Endothelial cell of umbilical vein (primary cell): Measurements from ENCODE around the gene ARHGDIA. TPM values are rescaled to one million over a fixed set of nuclear protein-coding genes. Genes with fewer than 3 reads are reported as not detected.

Experiments
- BruUV-seq: library from RNA; stranded (reverse); fragments of 400-500 nt; replicated peaks from 2 replicates; lab custom pipeline; 2021; lab: Mats Ljungman, UMichigan
- CTCF ChIA-PET: fragments of 300-600, 350-600 bp; sonication (Branson Sonifier 250); formaldehyde crosslinking; loops from one replicate; lab custom pipeline; 2021; ENCODE audit warnings: antibody characterized with exemption, inconsistent platforms; lab: Charles Lee
- POLR2A ChIA-PET: fragments of 300-600, 350-600 bp; sonication (Branson Sonifier 250); formaldehyde crosslinking; loops from one replicate; lab custom pipeline; 2021; ENCODE audit warnings: antibody characterized with exemption, inconsistent platforms; lab: Charles Lee
- DNase-seq: peaks from one replicate; pipeline ENCODE4 v3.0.0-alpha.2; 2011; ENCODE audit warnings: low read depth, low spot score
- FAIRE-seq: peaks from 2 replicates; lab custom pipeline; 2011; peaks lifted over from hg19 to GRCh38; lab: Jason Lieb, UNC
- H2AFZ ChIP-seq: 2 replicates; pipeline ENCODE4 v1.6.0; 2012; ENCODE audit warnings: low read depth, low read length, control low read depth, inconsistent platforms
- H3K27ac ChIP-seq: 2 replicates; pipeline ENCODE4 v1.5.1; 2011; ENCODE audit warnings: low read depth, mild to moderate bottlenecking, control low read depth, low read length, moderate library complexity; ENCODE audit not compliant: insufficient read depth
- H3K27me3 ChIP-seq, 2 experiments: 2 replicates each; pipeline versions ENCODE4 v1.6.0 to v1.6.1; 2011; ENCODE audit warnings: low read length in 2 of 2, mixed read lengths in 1 of 2; ENCODE audit not compliant: control insufficient read depth in 2 of 2, insufficient read depth in 2 of 2
- H3K36me3 ChIP-seq, 2 experiments: 2 replicates in 1 of 2; 3 replicates in 1 of 2; pipeline ENCODE4 v1.5.1; 2011; ENCODE audit warnings: low read length in 2 of 2, mild to moderate bottlenecking in 1 of 2, moderate library complexity in 1 of 2; ENCODE audit not compliant: control insufficient read depth in 2 of 2, insufficient read depth in 2 of 2; ENCODE audit errors: extremely low read depth in 1 of 2
- H3K4me1 ChIP-seq: 3 replicates; pipeline ENCODE4 v1.5.1; 2011; ENCODE audit warnings: mild to moderate bottlenecking, low read length; ENCODE audit not compliant: control insufficient read depth, insufficient read depth; ENCODE audit errors: extremely low read depth
- H3K4me2 ChIP-seq: 2 replicates; pipeline ENCODE4 v1.6.1; 2011; ENCODE audit warnings: low read length, control low read depth, mixed read lengths; ENCODE audit not compliant: insufficient read depth
- H3K4me3 ChIP-seq, 3 experiments: fragments of 200-600 bp in 1 of 3; sonication (generic), shearing (Covaris generic) in 1 of 3; replicated peaks in 1 of 3; 2 replicates each; pipeline ENCODE4 v1.5.1; 2011 to 2016; ENCODE audit warnings: control low read depth in 3 of 3, low read length in 3 of 3, mild to moderate bottlenecking in 2 of 3, inconsistent platforms in 1 of 3, low read depth in 1 of 3, moderate library complexity in 1 of 3; ENCODE audit not compliant: insufficient read depth in 1 of 3
- H3K79me2 ChIP-seq: 2 replicates; pipeline ENCODE4 v1.6.0; 2012; ENCODE audit warnings: low read length, inconsistent platforms; ENCODE audit not compliant: control insufficient read depth, insufficient read depth
- H3K9ac ChIP-seq: replicated peaks from 2 replicates; pipeline ENCODE3; 2011; ENCODE audit warnings: low read length, control low read depth; ENCODE audit not compliant: insufficient read depth; ENCODE audit errors: extremely low read depth
- H3K9me1 ChIP-seq: replicated peaks from 3 replicates; pipeline ENCODE4 v1.6.0; 2011; ENCODE audit warnings: mild to moderate bottlenecking, low read length; ENCODE audit not compliant: control insufficient read depth, insufficient read depth; ENCODE audit errors: extremely low read depth
- H3K9me3 ChIP-seq: replicated peaks from 2 replicates; pipeline ENCODE4 v1.5.1; 2012; ENCODE audit warnings: low read length, inconsistent platforms; ENCODE audit not compliant: control insufficient read depth, insufficient read depth
- H4K20me1 ChIP-seq: replicated peaks from 2 replicates; pipeline ENCODE3; 2011; ENCODE audit warnings: mild to moderate bottlenecking, low read length; ENCODE audit not compliant: control insufficient read depth, insufficient read depth; ENCODE audit errors: extremely low read depth
- EZH2 ChIP-seq: IDR thresholded peaks from 2 replicates; pipeline ENCODE4 v1.6.1; 2012; ENCODE audit warnings: borderline replicate concordance, low read depth, mild to moderate bottlenecking, moderate library complexity, low read length, inconsistent platforms; ENCODE audit not compliant: severe bottlenecking
- GATA2 ChIP-seq: IDR thresholded peaks from 2 replicates; pipeline ENCODE4 v1.7.0; 2011; ENCODE audit warnings: low read depth, mild to moderate bottlenecking, moderate library complexity, mixed read lengths, low read length; ENCODE audit not compliant: insufficient read length, insufficient read depth
- JUN ChIP-seq: IDR thresholded peaks from 2 replicates; pipeline ENCODE4 v1.6.1; 2011; ENCODE audit warnings: borderline replicate concordance, low read depth; ENCODE audit not compliant: insufficient read length, insufficient read depth
- MYC ChIP-seq: IDR thresholded peaks from one replicate; pipeline ENCODE4 v1.6.1; 2011; ENCODE audit warnings: mild to moderate bottlenecking, low read depth, low read length
- POLR2A ChIP-seq: IDR thresholded peaks from 2 replicates; pipeline ENCODE4 v1.6.1; 2012; ENCODE audit warnings: low read depth, mild to moderate bottlenecking, control low read depth, low read length
- dilution Hi-C: fragments of 300-500 bp; cut with MboI; formaldehyde crosslinking; loops from one replicate; pipeline ENCODE4 v1.15.0; 2019; ENCODE audit warnings: low sequenced_read_pairs; ENCODE audit not compliant: extremely low pct_ligation_motif_present
- intact Hi-C: fragments of 100-400 bp; cut with micrococcal nuclease; formaldehyde crosslinking; loops from one replicate; pipeline ENCODE4 v1.10.0; 2022
- polyA plus RNA-seq, 4 experiments: library from polyadenylated mRNA; depleted of rRNA in 3 of 4; stranded (reverse) in 3 of 4; unstranded in 1 of 4; fragments of >200 nt; gene quantifications; 2 replicates each; pipeline versions ENCODE4 v1.2.1 to v1.2.3, GENCODE V29; 2011 to 2012; ENCODE audit warnings: missing spikeins in 1 of 4
- total RNA-seq: library from RNA; stranded (reverse); gene quantifications from 2 replicates; pipeline ENCODE4 v1.2.3, GENCODE V29; 2021
- TF ChIP-seq, protein P1 (sequence below): IDR thresholded peaks from 2 replicates; pipeline ENCODE4 v1.6.1; 2011; ENCODE audit not compliant: insufficient read depth, insufficient read length
- TF ChIP-seq, protein P2 (sequence below), 2 donors: IDR thresholded peaks; 1 replicate in 1 of 2; 2 replicates in 1 of 2; pipeline ENCODE4 v1.5.1; 2011; ENCODE audit warnings: low read length in 2 of 2, mild to moderate bottlenecking in 2 of 2, moderate library complexity in 2 of 2, control low read depth in 1 of 2, inconsistent platforms in 1 of 2, low read depth in 1 of 2; ENCODE audit not compliant: insufficient read depth in 1 of 2; ENCODE audit errors: extremely low read depth in 1 of 2

ARHGDIA gene
- total and polyA plus RNA-seq, 2 donors (not counting 3 experiments of a cell fraction or from before 2014, with no cell fraction given): 358 to 645 TPM

DNA sequence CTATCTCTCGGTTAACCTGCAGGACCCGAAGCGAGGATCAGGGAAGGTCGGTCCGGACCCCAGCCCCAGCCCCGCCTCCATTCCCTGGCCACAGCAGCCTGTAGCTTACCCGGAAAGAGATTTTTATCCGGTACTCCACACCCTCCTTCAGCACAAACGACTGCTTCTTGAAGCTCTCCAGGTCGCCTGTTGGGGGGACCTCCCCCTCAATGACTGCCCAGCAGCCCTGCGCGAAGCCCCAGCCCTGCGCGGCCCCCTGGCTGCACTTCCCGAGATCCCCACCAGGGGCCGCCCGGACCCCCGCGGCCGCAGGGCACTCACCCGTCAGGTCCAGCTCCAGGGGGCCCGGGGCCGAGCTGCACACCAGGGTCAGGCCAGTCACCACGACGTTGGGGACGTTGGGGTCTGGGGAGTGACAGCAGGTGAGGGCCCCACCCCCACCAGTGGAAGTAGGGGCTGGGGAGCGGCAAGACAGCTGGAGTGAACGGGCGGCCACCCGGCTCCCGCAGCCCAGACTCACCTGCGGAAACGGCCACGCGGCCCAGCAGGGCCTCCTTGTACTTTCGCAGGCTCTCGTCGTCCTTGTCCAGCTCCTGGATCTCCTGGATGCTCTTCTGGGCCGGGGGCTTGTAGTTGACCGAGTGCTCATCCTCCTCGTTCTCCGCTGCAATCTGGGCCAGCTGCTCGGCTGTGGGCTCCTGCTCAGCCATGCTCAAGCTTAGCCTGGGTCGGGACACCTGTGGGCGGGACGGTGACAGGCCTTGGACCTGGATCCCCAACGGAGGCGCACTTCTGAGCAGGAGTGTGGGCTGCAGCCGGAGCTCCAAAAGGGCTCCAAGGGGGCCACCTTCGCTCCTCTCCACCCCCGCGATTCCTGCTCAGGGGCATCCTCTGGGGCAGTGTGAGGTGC is 1.7 kb downstream of the ARHGDIA start:
- ChIA-PET CTCF (interaction anchor here (1.0 to 3.0 kb wide), 8 partner anchors 17 to 153 kb away, joined by 3 to 16 read pairs (median 6); partner anchors contain the start of genes ALYREF, ANAPC11, CENPX and LRRC45), POLR2A (no interaction called here)
- dilution Hi-C loops (no loop called here), intact Hi-C loops (loop anchor here (1.0 to 2.0 kb wide), 3 partner anchors 8 to 41 kb away; partner anchors contain the start of genes ALYREF, ANAPC11 and PCYT2)
- Histone ChIP-seq H3K79me2 (peaks cover 25% of the 10 kb centered on the region), H3K4me3 (peak overlapping the region; percentile 66 to 85 (median 77)), H2AFZ (no peak overlapping the region), H3K4me2 (peak overlapping the region; percentile 79), H3K4me1 (peaks cover 17% of the 10 kb centered on the region), H4K20me1 (no peaks in the 10 kb centered on the region), H3K27me3 (no peaks in the 10 kb centered on the region), H3K27ac (peak overlapping the region; percentile 66), H3K9ac (peak overlapping the region; percentile 89), H3K9me3 (no peaks in the 10 kb centered on the region), H3K9me1 (no peaks in the 10 kb centered on the region), H3K36me3 (peaks cover 6 to 17% of the 10 kb centered on the region in 2 experiments)
- peak; percentile 61 for FAIRE-seq
- TF ChIP-seq, protein P1, sequence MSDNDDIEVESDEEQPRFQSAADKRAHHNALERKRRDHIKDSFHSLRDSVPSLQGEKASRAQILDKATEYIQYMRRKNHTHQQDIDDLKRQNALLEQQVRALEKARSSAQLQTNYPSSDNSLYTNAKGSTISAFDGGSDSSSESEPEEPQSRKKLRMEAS: no peak
- TF ChIP-seq GATA2: no peak
- TF ChIP-seq EZH2: no peak
- TF ChIP-seq, protein P2, sequence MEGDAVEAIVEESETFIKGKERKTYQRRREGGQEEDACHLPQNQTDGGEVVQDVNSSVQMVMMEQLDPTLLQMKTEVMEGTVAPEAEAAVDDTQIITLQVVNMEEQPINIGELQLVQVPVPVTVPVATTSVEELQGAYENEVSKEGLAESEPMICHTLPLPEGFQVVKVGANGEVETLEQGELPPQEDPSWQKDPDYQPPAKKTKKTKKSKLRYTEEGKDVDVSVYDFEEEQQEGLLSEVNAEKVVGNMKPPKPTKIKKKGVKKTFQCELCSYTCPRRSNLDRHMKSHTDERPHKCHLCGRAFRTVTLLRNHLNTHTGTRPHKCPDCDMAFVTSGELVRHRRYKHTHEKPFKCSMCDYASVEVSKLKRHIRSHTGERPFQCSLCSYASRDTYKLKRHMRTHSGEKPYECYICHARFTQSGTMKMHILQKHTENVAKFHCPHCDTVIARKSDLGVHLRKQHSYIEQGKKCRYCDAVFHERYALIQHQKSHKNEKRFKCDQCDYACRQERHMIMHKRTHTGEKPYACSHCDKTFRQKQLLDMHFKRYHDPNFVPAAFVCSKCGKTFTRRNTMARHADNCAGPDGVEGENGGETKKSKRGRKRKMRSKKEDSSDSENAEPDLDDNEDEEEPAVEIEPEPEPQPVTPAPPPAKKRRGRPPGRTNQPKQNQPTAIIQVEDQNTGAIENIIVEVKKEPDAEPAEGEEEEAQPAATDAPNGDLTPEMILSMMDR (IDR thresholded peaks at IDR 0.05; ENCODE audit: extremely low read depth in 1 of 2, insufficient read depth in 1 of 2, low read depth in 1 of 2, low read length in 2 of 2): peak; percentile 89 to 90
- TF ChIP-seq POLR2A: peak; percentile 26
- TF ChIP-seq MYC: no peak
- no peak for TF ChIP-seq JUN
- peak; percentile 39 for DNase-seq
- no TSS peak for BruUV-seq
